Transverse colon (tissue), 4 donors: ENCODE results near the gene DLG2.

ENCODE experiments used
- CTCF ChIP-seq, 5 experiments: fragments of 200-600 bp in 3 of 5; fragments of 450-650 bp in 2 of 5; sonication (generic) in 3 of 5; IDR thresholded peaks; 1 replicate in 2 of 5; 2 replicates in 3 of 5; pipeline ENCODE4 v1.5.1; 2016 to 2017; ENCODE audit warnings: antibody characterized with exemption in 5 of 5, inconsistent platforms in 3 of 5, mild to moderate bottlenecking in 2 of 5, moderate library complexity in 1 of 5
- POLR2A ChIP-seq: fragments of 450-650 bp; IDR thresholded peaks from one replicate; pipeline ENCODE4 v1.6.1; 2016; ENCODE audit warnings: antibody characterized with exemption, mild to moderate bottlenecking, moderate library complexity
- POLR2AphosphoS5 ChIP-seq, 3 donors: sonication (generic); formaldehyde crosslinking; IDR thresholded peaks; one replicate each; pipeline ENCODE4 v1.6.1; 2016; ENCODE audit warnings: antibody characterized with exemption in 3 of 3

- TF ChIP-seq CTCF (IDR thresholded peaks at IDR 0.05) (no peak), POLR2AphosphoS5 (IDR thresholded peaks at IDR 0.05) (no peak), POLR2A (no peak)
Observed at GRCh38 chr11:84685149-84685548, 942.0 kb downstream of the DLG2 start.
